OCI-M2 (cell line): ENCODE results near the gene C5orf46.
"Not testable (repeated sequence)": the region's sequence is repeated elsewhere in the genome, so short reads cannot be mapped to it uniquely, and the experiment has no call there.

Experiments used
- DNase-seq: peaks from one replicate; lab custom pipeline; 2025; ENCODE audit not compliant: unreplicated experiment; lab: John Stamatoyannopoulos, UW

Gene C5orf46

DNA sequence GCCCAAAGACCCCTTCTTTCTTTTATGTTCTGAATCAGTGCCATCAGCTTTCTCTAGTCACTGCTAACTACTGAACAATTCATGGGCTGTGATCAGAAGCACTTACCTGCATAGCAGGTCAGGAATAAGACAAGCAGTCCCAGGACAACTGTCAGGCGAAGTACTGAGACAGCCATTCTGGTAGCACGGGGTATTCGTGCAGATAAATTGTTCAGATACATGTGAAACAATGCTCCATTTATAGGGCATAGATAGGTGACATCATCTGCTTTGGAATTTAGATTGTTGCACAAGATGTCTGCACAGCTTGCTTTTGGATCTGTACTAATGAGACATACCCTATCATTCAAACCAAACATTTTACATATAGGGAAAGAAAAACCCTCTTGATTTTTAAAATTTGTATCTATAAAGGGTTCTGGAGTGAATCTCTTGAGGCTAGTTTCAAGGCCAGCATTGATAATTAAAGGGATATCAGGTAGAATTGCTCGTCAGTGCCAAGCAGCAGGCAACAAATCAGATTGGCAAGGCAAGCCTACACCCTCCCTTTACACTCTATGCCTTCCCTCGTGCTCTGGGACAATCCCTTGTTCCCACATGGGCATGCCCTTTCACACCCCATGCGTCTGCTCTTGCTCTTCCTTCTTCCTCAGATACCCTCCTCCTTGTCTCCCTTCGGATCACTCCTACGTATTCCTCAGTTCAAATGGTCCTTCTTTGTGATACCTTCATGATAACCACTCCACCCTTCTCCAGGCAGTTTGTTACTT is at the start of gene C5orf46:
Gene C5orf46 (minus strand): TSS at position 213 of the 770 bp plus-strand sequence. CDS start 37 bp downstream, at position 176.
- DNase-seq, result no peak

DNA sequence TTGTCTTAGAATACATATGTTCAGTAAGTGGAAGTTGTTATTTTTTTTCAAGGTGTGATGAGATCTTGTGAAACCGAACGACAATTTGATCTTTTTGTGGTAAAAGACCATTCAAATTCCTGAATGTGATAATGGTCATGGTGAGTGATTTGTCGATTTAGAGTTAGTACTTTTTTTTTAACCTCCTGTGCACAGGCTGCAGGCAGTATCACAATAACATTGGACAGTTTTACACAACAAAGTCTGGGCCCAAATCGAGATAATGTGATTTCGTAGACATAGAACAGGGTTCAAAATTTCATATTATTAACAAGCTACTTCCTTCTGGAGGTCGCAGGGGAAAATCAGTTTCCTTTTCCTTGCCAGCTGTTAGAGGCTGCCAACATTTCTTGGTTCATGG is 48.6 kb upstream of the C5orf46 start:
- DNase-seq, result no peak

DNA sequence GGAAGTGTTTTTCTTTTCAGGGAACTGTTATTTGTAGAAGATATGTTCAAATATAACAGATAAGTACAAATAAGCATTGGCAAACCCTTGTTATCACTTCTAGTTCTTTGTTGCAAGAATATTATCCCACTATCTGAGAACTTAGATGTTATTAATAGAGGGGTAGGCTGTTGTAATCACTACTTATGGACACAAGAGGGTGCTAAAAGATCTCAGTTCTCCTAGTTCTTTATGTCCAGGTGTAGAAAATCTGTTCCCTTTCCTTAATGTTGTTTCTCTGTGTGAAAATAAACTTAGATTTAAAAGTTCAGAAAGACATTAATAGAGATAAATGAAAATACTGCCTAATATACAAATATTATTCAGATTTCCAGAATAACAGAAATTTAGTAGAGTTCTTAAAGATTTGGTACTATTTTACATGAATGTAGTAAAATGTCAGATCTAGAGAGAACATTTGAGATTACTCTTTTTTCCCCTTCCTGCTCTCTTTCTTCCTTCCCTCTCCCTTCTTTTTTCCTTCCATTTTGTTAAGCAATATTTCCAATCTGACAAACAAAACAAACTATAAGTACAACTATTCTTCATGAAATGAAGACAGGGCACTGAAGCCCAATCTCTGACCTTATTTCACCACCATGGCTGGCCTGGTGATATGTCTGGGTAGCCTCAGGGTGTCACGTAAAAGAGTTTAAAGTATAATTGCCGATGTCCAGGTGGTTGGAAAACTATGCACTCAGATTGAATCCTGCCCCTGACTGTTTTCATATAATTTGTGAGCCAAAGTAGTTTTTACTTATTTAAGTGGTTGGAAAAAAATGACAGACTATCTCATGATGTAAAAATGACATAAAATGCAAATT is 43.6 kb upstream of the C5orf46 start:
- DNase-seq, result no peak

DNA sequence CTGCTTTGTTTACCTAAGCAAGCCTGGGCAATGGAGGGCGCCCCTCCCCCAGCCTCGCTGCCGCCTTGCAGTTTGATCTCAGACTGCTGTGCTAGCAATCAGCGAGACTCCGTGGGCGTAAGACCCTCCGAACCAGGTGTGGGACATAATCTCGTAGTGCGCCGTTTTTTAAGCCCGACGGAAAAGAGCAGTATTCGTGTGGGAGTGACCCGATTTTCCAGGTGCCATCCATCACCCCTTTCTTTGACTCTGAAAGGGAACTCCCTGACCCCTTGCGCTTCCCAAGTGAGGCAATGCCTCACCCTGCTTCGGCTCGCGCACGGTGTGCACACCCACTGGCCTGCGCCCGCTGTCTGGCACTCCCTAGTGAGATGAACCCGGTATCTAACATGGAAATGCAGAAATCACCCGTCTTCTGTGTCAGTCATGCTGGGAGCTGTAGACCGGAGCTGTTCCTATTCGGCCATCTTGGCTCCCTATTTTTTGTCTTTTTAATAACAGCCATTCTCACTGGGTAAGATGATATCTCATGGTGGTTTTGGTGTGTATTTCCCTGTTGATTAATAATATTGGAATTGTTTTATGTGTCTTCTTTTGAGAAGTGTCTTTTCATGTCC is 40.4 kb upstream of the C5orf46 start:
- not testable (repeated sequence) for DNase-seq

DNA sequence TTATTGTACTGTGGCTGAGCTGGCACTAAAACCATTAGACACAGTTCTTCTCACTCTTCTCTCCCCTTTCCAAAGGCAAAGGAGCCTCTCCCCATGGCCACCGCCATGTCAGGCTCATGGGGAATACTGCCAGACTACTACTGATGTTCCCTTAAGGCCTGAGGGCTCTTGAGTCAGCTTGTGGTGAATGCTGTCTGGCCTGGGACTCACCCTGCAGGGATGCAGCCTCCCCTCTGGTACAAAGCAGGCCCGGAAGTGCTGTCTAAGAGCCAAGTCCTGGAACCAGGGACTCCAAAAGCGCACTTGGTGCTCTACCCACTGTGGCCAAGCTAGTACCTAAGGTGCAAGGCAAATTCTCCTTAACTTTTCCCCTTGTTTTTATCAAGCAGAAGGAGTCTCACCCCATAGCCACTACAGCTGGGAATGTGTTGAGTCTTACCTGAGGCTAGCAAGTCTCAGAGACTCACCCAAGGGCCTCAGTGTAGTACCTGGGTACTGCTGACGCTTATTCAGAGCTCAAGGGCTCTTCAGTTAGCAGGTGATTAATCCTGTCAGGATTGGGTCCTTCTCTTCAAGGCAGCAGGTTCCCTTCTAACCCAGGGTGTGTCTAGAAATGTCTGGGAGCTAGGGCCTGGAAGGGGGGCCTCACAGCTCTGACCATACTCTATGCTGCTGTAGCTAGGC is 33.2 kb upstream of the C5orf46 start:
- no peak for DNase-seq

DNA sequence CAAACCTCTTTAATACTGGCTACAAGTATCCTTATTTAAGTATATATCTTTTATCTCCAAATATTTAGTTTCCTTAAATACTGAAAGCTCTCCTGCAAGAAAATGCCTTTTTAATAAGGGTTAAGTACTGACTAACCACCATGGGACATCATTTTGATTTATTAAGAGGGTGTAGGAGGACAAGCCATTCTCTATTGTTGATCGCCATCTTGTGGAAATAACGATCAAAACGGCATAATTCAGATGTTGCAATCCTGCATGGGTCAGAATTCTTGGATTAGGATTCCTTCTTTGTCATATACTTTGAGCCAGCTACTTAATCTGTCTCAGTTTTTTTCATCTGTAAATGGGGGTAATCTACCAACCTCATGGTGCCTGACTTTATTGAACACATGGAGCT is 28.7 kb upstream of the C5orf46 start:
- no peak for DNase-seq

DNA sequence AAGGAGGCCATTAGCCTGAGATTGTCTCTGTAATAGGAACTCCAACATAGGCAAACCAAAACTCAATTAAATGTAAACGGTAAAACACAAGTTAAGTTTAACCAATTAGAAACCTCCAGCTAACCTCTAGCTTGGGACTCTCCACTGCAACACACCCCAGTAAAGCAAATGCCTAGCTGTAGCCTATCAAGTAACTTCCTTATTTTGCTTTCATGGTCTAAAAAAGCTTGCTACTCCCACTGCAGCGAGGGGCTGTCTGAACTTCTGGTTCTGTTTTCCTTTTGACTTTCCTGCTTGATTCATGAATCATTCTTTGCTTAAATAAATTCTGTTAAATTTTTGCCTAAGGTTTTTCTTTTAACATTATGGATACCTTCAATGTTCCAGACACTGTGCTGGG is 24.4 kb upstream of the C5orf46 start:
- DNase-seq, result no peak

DNA sequence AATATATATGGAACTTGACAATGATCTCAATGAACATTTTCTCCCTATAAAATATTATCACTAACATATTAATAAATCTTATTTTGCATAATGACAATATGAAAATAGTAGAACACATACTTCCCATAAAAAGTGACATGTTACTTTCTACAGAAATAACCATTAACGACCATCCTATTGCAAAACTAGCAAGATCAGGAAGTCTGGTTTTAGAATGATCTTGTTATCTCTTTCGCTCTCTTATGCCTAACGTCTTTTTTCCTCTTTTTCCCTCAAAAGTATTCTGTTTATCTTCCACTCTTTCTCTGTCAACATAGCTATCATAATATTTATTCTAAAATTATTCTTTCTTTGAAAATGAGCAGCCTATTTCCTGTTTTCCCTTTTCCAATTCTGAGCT is 21.6 kb upstream of the C5orf46 start:
- no peak for DNase-seq

DNA sequence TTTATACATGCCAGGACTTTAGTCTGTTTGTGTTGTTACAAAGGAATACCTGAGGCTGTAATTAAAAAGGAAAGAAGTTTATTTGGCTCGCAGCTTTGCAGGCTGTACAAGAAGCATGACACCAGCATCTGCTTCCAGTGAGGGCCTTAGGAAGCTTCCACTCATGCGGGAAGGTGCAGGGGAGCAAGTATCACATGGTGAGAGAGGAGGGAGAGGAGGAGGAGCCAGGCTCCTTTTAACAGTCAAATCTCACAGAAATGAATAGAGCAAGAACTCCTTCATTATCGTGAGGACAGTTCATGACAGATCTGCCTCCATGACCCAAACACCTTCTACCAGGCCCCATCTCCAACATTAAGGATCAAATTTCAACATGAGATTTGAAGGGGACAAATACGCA is 18.7 kb upstream of the C5orf46 start:
- no peak for DNase-seq

DNA sequence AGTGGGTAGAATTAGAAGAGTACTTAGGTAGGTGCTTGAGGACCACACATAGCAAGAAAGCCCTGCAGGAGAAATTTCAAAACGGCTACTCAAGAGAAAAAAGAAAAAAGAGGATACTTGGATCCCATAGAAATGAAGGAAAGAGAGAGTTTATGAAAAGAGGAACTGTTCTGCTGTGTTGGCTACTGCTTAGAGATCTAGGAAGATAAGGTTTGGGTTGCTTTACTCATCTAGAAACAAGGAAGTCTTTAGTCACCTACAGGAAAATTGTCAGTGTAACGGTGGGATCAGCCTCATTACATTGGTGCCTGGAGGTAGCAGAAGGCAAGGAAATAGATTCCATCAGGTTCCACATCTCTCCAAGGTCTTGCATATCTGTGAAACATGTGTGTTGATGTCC is 14.8 kb upstream of the C5orf46 start:
- DNase-seq, result no peak

DNA sequence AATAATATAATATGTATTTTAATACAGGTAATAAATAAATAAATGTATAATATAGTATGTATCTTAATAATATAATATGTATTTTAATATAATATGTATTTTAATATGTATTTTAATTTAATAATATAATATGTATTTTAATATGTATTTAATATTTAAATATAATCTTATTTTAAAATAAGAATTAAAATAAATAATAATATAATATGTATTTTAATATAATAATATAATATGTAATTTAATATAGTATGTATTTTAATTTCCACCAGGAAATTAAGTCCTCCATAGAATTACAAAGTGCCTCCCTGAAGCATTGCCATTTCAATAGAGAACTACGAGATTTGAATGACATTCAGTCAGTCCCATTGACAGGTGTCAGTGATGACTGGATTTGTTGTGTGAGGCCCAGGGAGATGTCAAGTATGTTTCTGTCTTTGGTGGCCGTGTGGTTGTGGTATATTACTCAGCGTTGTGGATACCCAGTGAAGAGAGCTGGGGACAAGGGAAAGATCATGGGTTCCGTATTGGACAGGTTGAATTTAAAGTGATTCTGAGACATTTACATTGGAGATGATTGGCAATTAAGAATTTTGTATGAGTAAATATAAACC is 14.2 kb upstream of the C5orf46 start:
- DNase-seq, result no peak

DNA sequence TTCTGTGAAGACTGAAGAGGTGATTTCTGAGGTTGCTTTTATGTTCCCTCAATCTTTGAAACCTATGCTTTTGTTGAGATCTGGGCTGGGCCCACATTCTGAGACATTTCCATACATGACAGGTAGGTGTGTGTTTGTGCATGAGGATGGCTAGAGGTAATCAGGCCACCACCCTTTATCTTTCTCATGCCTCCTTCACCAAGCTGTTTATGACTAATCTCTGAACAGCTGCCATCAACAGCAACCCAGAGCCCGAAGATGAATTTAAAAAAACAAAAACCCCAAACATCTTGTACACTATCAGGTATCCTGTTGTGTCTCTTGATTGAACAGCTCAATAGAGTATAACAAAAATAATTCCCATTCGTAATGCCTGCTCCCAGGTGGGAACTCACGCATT is 12.6 kb upstream of the C5orf46 start:
- no peak for DNase-seq

DNA sequence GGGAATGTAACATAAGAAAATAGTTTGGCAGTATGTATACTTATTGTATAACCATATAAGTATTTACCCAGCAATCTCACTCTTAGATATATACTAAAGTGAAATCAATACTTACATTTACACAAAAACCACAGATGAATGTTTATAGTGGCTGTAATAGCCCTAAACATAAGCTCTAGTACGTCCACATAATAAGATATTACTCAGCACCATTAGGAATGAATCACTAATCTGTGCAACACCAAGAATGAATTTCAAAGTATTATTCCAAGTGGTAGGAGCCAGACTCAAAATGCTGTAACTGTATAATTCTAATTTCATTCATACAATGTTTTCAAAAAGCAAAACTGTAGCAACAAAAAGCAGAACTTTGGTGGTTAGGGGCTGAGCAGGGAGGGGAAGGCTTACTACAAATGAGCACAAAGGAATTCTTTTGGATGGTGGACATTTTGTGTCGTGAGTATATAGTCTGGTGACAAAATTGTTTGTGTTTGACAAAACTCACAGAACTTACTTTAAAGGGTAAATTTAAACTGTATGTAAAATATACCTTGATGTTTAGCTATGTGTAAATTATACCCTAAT is 11.9 kb upstream of the C5orf46 start:
- DNase-seq, result no peak

DNA sequence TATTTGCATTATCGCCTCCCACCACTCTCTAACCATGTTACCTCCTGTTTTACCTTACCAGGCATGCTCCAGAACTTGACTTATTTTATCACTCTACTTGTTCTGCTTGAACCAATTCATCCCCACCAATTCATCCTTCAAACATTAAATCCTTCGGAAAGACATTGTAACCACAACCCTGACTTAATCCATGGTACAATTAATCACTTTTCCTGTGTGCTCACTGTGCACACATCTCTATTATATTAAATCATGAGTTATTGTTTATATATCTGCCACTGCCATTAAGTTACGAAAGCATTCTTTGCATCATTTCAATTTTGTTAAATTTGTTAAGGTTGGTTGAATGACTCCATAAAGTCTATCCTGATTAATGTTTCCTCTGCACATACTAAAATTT is 7.4 kb upstream of the C5orf46 start:
- DNase-seq, result no peak

DNA sequence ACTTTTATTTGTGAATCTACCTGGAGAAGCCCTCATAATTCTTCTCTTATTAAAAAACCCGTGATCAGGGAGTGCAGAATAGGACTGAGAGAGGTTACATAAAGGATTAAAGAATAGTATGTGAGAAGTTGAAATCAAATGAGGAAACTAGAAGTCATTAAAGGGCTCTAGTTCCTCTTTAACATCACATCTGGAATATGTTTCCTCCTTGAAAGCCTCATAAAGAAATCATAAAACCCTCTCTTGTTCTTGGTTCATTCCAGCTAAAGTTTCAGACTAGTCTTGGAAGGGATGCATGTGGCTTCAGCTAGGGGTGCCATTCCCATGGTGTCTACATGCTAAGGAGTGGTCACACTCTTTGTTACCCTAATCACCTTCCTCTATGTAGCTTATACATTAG is 5.7 kb upstream of the C5orf46 start:
- DNase-seq, result no peak

DNA sequence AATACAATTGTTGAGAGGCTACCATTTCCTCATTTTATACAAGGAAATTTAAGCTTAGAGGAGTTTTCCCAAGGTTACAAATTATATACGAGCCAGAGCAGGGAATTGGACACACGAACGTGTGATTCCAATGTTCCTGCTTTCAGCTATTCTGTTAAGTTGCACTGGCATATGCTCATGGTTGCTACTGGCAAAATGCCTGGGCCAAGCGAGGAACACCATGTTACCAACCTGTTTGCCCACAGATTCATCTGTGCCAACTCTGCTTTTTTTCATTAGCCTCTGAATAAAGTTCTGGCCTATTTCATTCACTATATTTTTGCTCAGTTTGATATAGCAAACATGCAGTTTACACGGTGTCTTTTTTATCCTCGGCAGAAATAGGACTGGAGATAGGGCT is 5.1 kb upstream of the C5orf46 start:
- no peak for DNase-seq

DNA sequence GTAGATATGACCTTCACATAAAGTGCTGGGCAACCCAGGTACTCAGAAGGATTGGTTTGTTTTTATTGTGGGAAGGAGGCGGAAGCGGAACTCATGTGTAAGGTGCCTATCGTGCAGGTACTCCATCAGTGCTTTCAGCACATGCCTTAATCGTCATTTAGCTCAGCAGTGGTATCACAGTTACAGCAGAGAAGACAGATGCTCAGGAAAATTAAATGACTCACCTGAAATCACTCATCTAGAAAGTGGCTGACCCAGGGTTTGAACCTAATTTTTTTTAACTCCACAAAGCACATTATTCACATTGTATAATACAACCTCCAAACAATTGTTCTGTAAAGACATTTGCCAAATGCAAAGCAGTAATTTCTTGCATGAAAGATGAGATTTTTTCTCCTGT is 2.2 kb downstream of the C5orf46 start:
- no peak for DNase-seq

DNA sequence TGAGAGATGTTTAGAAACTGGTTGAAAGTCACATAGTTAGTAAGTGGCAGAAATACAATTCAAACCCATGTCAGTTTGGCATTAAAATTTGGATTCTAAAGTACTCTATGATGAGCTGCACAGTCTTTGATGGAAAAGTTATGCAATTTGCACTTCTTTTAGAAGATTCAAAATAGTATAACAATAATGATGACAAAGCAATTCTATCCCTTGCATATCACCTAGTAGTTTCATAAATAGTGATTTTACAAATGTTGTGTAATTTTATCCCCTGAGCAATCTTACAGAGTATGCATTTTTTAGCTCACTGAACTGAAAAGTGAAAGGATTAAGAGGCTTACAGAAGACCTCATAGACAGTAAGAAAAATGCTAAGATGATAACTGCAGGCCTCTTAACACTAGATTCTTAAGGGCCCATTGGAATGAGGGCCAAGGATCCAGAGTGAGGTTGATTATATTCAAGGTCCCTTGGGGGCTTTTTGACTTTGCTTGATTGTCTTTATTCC is 3.7 kb downstream of the C5orf46 start:
- DNase-seq, result no peak

DNA sequence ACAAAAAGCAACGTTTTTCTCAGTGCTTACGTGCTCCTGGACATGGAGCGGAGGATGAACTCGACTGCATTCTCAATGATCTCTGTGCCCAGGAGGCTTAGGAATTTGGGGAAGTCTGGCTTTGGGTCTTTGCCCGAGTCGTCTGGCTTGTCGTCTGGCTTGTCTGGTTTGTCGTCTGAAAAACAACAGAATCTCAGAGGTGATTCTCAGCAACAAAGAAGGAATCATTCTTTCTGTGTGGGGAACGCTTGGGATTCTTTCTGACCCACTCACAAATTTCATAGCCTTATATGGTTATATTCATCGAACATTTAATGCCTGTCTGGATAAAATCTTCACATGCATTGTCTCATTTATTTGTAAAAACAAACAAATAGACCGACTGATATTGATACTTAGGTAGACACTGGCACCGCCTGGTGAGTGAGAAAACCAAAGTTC is 4.7 kb downstream of the C5orf46 start:
- no peak for DNase-seq

DNA sequence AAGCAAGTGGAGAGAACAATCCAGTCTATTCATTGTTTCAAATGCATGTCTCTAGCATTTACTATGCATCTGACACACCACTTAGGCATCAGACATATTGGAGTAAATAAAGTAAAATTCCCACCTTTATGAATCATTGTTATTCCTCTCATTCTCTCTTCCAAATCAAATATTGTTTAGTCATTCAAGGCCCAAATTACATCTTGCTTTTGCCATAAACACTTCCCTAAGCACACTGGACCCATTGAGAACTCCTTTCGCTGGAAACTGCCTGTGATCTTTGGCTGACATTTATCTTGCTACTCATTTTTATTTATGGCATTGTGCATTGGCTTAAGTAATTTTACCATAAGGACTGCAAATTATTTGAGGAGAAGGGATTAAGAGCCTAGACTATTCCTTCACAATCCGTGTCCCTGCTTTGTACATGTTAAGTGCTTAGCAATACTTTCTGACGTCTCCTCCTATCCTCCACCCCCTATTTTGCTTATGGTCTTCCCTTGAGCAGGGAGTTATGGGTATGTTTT is 7.4 kb downstream of the C5orf46 start:
- DNase-seq, result no peak
